Measurements from ENCODE around the gene KCTD8. TPM values are rescaled to one million over a fixed set of nuclear protein-coding genes. Genes with fewer than 3 reads are reported as not detected.
"Not testable (repeated sequence)": the region's sequence is repeated elsewhere in the genome, so short reads cannot be mapped to it uniquely, and the experiment has no call there.

KCTD8 gene
- total RNA-seq, 1 donor from 2014 or later = 0.67 TPM

GRCh38 chr4:44221407-44221806 is 227.2 kb downstream of the KCTD8 start:
- no peaks in the 10 kb centered on the region for H3K4me1 ChIP-seq
- no peak for ATAC-seq
- H3K9me3 ChIP-seq = no peaks in the 10 kb centered on the region
- H3K27me3 ChIP-seq = no peaks in the 10 kb centered on the region
- TF ChIP-seq CTCF (IDR thresholded peaks at IDR 0.05) = no peak
- DNase-seq = no peak
- no peak overlapping the region for H3K4me3 ChIP-seq
- no peaks in the 10 kb centered on the region for H3K36me3 ChIP-seq
- no peak overlapping the region for H3K27ac ChIP-seq
- intact Hi-C loops (cut with DNase I) = no loop called here

GRCh38 chr4:44210750-44211149 is 237.9 kb downstream of the KCTD8 start:
- no peaks in the 10 kb centered on the region for H3K4me1 ChIP-seq
- ATAC-seq (no peak), DNase-seq (no peak)
- H3K4me3 ChIP-seq = no peak overlapping the region
- no peak overlapping the region for H3K27ac ChIP-seq
- H3K36me3 ChIP-seq = no peaks in the 10 kb centered on the region
- intact Hi-C loops (cut with DNase I) = no loop called here
- no peaks in the 10 kb centered on the region for H3K27me3 ChIP-seq
- no peaks in the 10 kb centered on the region for H3K9me3 ChIP-seq
- no peak for TF ChIP-seq CTCF (IDR thresholded peaks at IDR 0.05)

DNA sequence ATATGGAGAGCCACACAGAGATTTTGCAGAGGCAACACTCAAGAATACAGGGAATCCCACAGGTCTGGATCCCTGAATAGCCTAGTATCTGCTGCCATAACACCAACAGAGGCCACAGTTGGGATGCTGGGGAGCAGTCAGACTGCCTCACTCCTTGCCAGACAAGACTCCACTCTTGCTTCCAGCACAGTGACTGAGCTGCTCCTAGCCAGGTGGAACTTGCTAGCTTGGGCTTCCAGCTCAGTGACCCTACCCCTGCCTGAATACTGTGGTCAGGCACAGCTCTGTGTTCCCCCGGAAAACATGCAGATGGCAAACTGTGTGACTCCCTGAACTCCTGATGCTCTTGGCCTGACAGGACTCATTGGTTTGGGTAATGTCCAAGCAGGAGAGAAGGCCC is 251.8 kb downstream of the KCTD8 start:
- H3K4me1 ChIP-seq = no peaks in the 10 kb centered on the region
- no peak for DNase-seq
- H3K9me3 ChIP-seq = no peaks in the 10 kb centered on the region
- no peak overlapping the region for H3K27ac ChIP-seq
- no peak for TF ChIP-seq CTCF (IDR thresholded peaks at IDR 0.05)
- H3K36me3 ChIP-seq = no peaks in the 10 kb centered on the region
- no peak overlapping the region for H3K4me3 ChIP-seq
- H3K27me3 ChIP-seq = no peaks in the 10 kb centered on the region
- ATAC-seq = no peak
- intact Hi-C loops (cut with DNase I) = no loop called here

DNA sequence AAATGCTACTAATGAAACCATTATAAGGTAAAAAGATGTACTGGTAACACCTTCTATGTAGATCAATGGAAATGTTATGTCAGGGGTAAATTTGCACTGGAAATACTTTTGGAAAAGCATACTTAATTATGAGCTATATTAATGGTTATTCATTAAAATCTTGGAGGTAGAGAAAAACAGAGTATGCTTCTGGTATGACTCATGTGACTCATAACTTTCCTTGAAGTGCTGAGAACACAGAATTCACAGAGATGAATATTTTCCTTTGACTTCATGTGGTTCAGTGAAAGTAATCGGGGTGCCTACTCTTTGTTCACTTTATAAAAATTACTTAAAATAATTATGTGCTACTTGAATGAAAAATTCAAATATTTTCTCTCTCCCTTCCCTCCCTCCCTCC is 254.2 kb downstream of the KCTD8 start:
- intact Hi-C loops (cut with DNase I) = no loop called here
- no peak for TF ChIP-seq CTCF (IDR thresholded peaks at IDR 0.05)
- no peak for DNase-seq
- Histone ChIP-seq H3K27me3 (no peaks in the 10 kb centered on the region), H3K36me3 (no peaks in the 10 kb centered on the region), H3K27ac (no peak overlapping the region), H3K4me3 (no peak overlapping the region), H3K4me1 (no peaks in the 10 kb centered on the region), H3K9me3 (no peaks in the 10 kb centered on the region)
- no peak for ATAC-seq

DNA sequence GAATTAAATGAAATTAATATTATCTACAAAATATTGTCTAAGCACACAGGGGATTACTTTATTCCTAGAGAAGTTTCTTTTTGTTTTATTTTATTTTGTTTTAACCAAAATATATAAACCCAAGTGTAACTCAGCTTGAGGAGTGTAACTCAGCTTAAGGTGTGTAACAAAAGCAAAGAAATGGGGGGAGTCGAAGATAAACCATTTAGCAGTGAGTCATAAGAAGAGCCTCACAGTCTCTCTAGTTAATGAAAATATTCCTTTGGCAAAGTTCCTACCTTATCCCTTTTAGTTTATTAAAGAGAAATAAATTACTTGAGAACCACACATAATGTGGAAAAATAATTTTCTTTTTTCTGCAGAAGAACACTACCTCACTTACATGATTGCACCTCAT is 261.8 kb downstream of the KCTD8 start:
- H3K4me3 ChIP-seq = no peak overlapping the region
- intact Hi-C loops (cut with DNase I) = no loop called here
- ATAC-seq = no peak
- no peaks in the 10 kb centered on the region for H3K27me3 ChIP-seq
- DNase-seq = no peak
- TF ChIP-seq CTCF (IDR thresholded peaks at IDR 0.05) = no peak
- no peaks in the 10 kb centered on the region for H3K36me3 ChIP-seq
- no peak overlapping the region for H3K27ac ChIP-seq
- H3K4me1 ChIP-seq = no peaks in the 10 kb centered on the region
- no peaks in the 10 kb centered on the region for H3K9me3 ChIP-seq

GRCh38 chr4:44186096-44186849 is 262.3 kb downstream of the KCTD8 start:
- no peak overlapping the region for H3K4me3 ChIP-seq
- no peaks in the 10 kb centered on the region for H3K27me3 ChIP-seq
- intact Hi-C loops (cut with DNase I) = no loop called here
- no peak for TF ChIP-seq CTCF (IDR thresholded peaks at IDR 0.05)
- DNase-seq = no peak
- H3K27ac ChIP-seq = no peak overlapping the region
- no peak for ATAC-seq
- no peaks in the 10 kb centered on the region for H3K36me3 ChIP-seq
- H3K4me1 ChIP-seq = no peaks in the 10 kb centered on the region
- no peaks in the 10 kb centered on the region for H3K9me3 ChIP-seq

DNA sequence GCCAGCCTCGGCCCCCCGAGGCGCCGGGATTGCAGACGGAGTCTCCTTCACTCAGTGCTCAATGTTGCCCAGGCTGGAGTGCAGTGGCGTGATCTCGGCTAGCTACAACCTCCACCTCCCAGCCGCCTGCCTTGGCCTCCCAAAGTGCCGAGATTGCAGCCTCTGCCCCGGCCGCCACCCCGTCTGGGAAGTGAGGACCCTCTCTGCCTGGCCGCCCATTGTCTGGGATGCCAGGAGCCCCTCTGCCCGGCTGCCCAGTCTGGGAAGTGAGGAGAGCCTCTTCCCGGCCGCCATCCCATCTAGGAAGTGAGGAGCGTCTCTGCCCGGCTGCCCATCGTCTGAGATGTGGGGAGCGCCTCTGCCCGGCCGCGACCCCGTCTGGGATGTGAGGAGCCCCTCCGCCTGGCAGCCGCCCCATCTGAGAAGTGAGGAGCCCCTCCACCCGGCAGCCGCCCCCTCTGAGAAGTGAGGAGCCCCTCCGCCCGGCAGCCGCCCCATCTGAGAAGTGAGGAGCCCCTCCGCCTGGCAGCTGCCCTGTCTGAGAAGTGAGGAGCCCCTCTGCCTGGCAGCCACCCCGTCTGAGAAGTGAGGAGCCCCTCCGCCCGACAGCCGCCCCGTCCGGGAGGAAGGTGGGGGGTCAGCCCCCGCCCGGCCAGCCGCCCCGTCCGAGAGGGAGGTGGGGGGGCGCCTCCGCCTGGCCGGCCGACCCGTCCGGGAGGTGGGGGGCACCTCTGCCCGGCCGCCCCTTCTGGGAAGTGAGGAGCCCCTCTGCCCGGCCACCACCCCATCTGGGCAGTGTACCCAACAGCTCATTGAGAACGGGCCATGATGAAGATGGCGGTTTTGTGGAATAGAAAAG is 266.9 kb downstream of the KCTD8 start:
- H3K36me3 ChIP-seq; H3K27ac ChIP-seq; H3K9me3 ChIP-seq; H3K4me3 ChIP-seq; intact Hi-C loops (cut with DNase I); H3K4me1 ChIP-seq; H3K27me3 ChIP-seq; ATAC-seq: not testable (repeated sequence)
- peak; percentile 40 for DNase-seq

DNA sequence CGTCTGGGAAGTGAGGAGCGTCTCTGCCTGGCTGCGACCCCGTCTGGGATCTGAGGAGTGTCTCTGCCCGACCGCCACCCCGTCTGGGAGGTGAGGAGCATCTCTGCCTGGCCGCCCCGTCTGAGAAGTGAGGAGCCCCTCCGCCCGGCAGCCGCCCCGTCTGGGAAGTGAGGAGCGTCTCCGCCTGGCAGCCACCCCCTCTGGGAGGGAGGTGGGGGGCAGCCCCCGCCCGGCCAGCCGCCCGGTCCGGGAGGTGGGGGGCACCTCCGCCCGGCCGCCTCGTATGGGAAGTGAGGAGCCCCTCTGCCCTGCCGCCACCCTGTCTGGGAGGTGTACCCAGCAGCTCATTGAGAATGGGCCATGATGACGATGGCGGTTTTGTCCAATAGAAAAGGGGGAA is 280.8 kb downstream of the KCTD8 start:
- H3K4me3 ChIP-seq; ATAC-seq; H3K9me3 ChIP-seq; H3K36me3 ChIP-seq; H3K4me1 ChIP-seq; intact Hi-C loops (cut with DNase I); H3K27ac ChIP-seq; H3K27me3 ChIP-seq: not testable (repeated sequence)
- DNase-seq = peak; percentile 57
